Measurements from ENCODE around the gene DKK2.

Gene DKK2

DNA sequence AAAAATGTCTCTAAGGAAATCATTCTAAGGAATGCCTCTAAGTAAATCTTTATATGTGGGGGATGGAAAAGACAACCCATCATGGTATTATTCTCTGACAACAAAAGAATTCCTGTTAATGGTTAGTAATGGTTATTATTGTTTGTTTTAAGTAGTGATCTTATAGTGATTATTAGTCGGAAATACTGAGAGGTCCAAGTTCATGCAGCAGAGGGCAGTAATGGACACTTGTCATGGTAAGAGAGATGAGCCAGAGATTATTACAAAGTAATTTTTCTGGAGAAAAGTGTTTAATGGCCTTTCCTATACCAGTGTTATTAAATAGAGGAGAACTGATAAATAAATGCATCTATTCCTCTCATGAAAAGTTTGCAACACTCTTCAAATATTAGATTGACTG lies 8.1 kb upstream of the DKK2 start:
- Histone ChIP-seq H3K4me3 (ENCODE audit: low read depth, low read length, poor library complexity, severe bottlenecking) (no peak overlapping the region), H4K20me1 (ENCODE audit: insufficient read depth, low read length) (no peaks in the 10 kb centered on the region), H3K27me3 (ENCODE audit: insufficient read depth, low read length) (no peaks in the 10 kb centered on the region), H3K9me3 (ENCODE audit: low read length) (0 out of 2 replicates have a peak, but pooled peaks cover 2% of the 10 kb centered on the region), H3K9ac (ENCODE audit: low read length) (no peak overlapping the region), H3K4me2 (ENCODE audit: low read length) (no peak overlapping the region), H2AFZ (ENCODE audit: low read length) (no peak overlapping the region), H3K4me1 (ENCODE audit: insufficient read depth, low read length, severe bottlenecking) (no peaks in the 10 kb centered on the region), H3K9me2 (ENCODE audit: low read depth, low read length) (no peaks in the 10 kb centered on the region), H3F3A (ENCODE audit: insufficient read depth, low read length) (no peaks in the 10 kb centered on the region), H3K36me3 (ENCODE audit: insufficient read depth, low read length) (no peaks in the 10 kb centered on the region), H3K79me2 (ENCODE audit: insufficient read depth, low read length) (no peaks in the 10 kb centered on the region), H3K27ac (ENCODE audit: low read depth, low read length, poor library complexity, severe bottlenecking) (no peak overlapping the region)
- no peak for TF ChIP-seq EZH2 (IDR thresholded peaks at IDR 0.05; ENCODE audit: borderline replicate concordance, low read length)
- TF ChIP-seq, protein P1, sequence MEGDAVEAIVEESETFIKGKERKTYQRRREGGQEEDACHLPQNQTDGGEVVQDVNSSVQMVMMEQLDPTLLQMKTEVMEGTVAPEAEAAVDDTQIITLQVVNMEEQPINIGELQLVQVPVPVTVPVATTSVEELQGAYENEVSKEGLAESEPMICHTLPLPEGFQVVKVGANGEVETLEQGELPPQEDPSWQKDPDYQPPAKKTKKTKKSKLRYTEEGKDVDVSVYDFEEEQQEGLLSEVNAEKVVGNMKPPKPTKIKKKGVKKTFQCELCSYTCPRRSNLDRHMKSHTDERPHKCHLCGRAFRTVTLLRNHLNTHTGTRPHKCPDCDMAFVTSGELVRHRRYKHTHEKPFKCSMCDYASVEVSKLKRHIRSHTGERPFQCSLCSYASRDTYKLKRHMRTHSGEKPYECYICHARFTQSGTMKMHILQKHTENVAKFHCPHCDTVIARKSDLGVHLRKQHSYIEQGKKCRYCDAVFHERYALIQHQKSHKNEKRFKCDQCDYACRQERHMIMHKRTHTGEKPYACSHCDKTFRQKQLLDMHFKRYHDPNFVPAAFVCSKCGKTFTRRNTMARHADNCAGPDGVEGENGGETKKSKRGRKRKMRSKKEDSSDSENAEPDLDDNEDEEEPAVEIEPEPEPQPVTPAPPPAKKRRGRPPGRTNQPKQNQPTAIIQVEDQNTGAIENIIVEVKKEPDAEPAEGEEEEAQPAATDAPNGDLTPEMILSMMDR (IDR thresholded peaks at IDR 0.05; ENCODE audit: low read length) = peak; percentile 37; the same call in 1 of the 2 replicates

DNA sequence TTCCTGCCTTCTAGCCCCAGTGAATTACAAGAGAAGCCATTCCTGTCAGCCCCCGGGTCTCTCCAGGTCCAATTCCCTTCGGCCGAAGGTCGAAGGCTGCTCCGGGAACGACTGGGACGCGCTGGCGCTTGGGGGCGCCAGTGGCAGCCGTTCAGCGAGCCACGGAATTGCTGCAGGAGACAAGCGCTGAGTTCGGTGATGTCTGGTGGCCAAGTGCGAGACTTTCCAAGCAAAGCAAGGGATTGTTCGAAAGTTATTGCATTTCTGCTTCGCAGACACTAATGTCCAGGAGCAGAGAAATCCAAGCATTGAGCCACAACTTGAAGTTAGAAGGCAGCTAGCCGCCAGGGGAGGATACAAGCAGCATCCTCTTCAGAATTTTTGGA lies 1.1 kb upstream of the DKK2 start:
- Histone ChIP-seq H3K4me2 (ENCODE audit: low read length) (no peak overlapping the region), H3K4me3 (ENCODE audit: low read depth, low read length, poor library complexity, severe bottlenecking) (no peak overlapping the region)
- TF ChIP-seq EZH2 (IDR thresholded peaks at IDR 0.05; ENCODE audit: borderline replicate concordance, low read length) = no peak
- TF ChIP-seq, protein P1 (IDR thresholded peaks at IDR 0.05; ENCODE audit: low read length) = 0 out of 2 replicates have a peak, but pooled peaks have one; percentile 7

DNA sequence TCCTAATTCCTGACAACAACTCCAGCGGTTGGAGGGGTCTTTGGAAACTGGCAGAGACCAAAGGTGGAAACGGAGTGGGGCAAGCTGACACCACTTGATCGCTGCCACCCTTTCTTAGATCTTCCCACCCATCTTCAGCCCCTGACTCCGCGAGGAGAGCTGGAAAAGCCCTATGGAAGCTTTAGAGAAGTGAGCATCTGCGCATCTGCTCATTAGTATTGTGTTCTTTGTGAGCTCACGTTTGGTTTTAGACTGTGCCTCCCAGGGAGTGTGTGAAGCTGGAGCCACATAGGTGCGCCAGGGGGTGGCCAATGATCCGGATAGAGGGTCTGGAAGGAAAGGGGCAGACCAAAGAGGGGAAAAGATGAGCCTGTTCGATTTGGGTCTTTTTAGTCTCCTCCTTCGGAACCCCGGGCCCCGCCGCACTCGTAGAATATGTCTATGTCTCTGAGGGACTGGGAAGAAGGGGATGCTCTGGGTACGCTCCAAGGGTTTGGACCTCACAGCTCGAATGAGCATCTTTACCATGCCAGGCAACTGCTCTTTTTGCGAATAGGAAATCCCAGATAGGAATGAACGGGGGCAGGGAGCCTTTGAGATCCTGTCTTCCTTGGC lies 578 bp upstream of the DKK2 start:
- Histone ChIP-seq H3K4me1 (ENCODE audit: insufficient read depth, low read length, severe bottlenecking) (no peaks in the 10 kb centered on the region), H3K79me2 (ENCODE audit: insufficient read depth, low read length) (no peaks in the 10 kb centered on the region), H4K20me1 (ENCODE audit: insufficient read depth, low read length) (no peaks in the 10 kb centered on the region), H3K4me2 (ENCODE audit: low read length) (no peak overlapping the region), H3K27ac (ENCODE audit: low read depth, low read length, poor library complexity, severe bottlenecking) (no peak overlapping the region), H2AFZ (ENCODE audit: low read length) (no peak overlapping the region), H3K27me3 (ENCODE audit: insufficient read depth, low read length) (no peaks in the 10 kb centered on the region), H3K9me3 (ENCODE audit: low read length) (no peaks in the 10 kb centered on the region), H3K9me2 (ENCODE audit: low read depth, low read length) (no peaks in the 10 kb centered on the region), H3K4me3 (ENCODE audit: low read depth, low read length, poor library complexity, severe bottlenecking) (no peak overlapping the region), H3K36me3 (ENCODE audit: insufficient read depth, low read length) (no peaks in the 10 kb centered on the region), H3K9ac (ENCODE audit: low read length) (no peak overlapping the region), H3F3A (ENCODE audit: insufficient read depth, low read length) (no peaks in the 10 kb centered on the region)
- TF ChIP-seq, protein P1 (IDR thresholded peaks at IDR 0.05; ENCODE audit: low read length) = no peak
- TF ChIP-seq EZH2 (IDR thresholded peaks at IDR 0.05; ENCODE audit: borderline replicate concordance, low read length) = no peak

More for the DNA sequence above, 1.1 kb upstream of the DKK2 start:
- Histone ChIP-seq H4K20me1 (ENCODE audit: insufficient read depth, low read length) (no peaks in the 10 kb centered on the region), H2AFZ (ENCODE audit: low read length) (no peak overlapping the region), H3K9me2 (ENCODE audit: low read depth, low read length) (no peaks in the 10 kb centered on the region), H3K4me1 (ENCODE audit: insufficient read depth, low read length, severe bottlenecking) (no peaks in the 10 kb centered on the region), H3K27me3 (ENCODE audit: insufficient read depth, low read length) (no peaks in the 10 kb centered on the region), H3K9ac (ENCODE audit: low read length) (no peak overlapping the region), H3K9me3 (ENCODE audit: low read length) (no peaks in the 10 kb centered on the region), H3F3A (ENCODE audit: insufficient read depth, low read length) (no peaks in the 10 kb centered on the region), H3K79me2 (ENCODE audit: insufficient read depth, low read length) (no peaks in the 10 kb centered on the region), H3K36me3 (ENCODE audit: insufficient read depth, low read length) (no peaks in the 10 kb centered on the region), H3K27ac (ENCODE audit: low read depth, low read length, poor library complexity, severe bottlenecking) (no peak overlapping the region)
